ENCODE measurements around the gene TMEM59.

Gene TMEM59

GRCh38 chr1:54070171-54070837 is 17.3 kb upstream of the TMEM59 start:
- DNase-seq (ENCODE audit: low read depth), result peak; percentile 72
- TF ChIP-seq MYC (IDR thresholded peaks at IDR 0.05; ENCODE audit: low read depth, low read length), result no peak
- TF ChIP-seq CTCF (IDR thresholded peaks at IDR 0.05; ENCODE audit: low read depth, low read length), result peak; percentile 63
- no peak overlapping the region for H3K4me3 ChIP-seq (ENCODE audit: low read depth, low read length)

GRCh38 chr1:54069791-54070170 is 16.8 kb upstream of the TMEM59 start:
- TF ChIP-seq MAX (IDR thresholded peaks at IDR 0.05; ENCODE audit: low read depth, low read length), result peak; percentile 24; the same call in 1 of the 2 replicates
- TF ChIP-seq MYC (IDR thresholded peaks at IDR 0.05; ENCODE audit: low read depth, low read length), result 0 out of 2 replicates have a peak, but pooled peaks have one; percentile 7
- TF ChIP-seq CTCF (IDR thresholded peaks at IDR 0.05; ENCODE audit: low read depth, low read length), result no peak
- no peak overlapping the region for H3K4me3 ChIP-seq (ENCODE audit: low read depth, low read length)
- peak; percentile 80 for DNase-seq (ENCODE audit: low read depth)

GRCh38 chr1:54064299-54064698 is 11.3 kb upstream of the TMEM59 start:
- TF ChIP-seq POLR2A (IDR thresholded peaks at IDR 0.05; ENCODE audit: extremely low read depth, insufficient read length) (no peak), MYC (IDR thresholded peaks at IDR 0.05; ENCODE audit: low read depth, low read length) (no peak), CTCF (IDR thresholded peaks at IDR 0.05; ENCODE audit: low read depth, low read length) (no peak), MAX (IDR thresholded peaks at IDR 0.05; ENCODE audit: low read depth, low read length) (no peak)
- no peak for DNase-seq (ENCODE audit: low read depth)
- H3K4me3 ChIP-seq (ENCODE audit: low read depth, low read length), result no peak overlapping the region

- DNase-seq (ENCODE audit: low read depth), result peak; percentile 25
These were observed 1.4 kb upstream of the TMEM59 start for GRCh38 chr1:54054438-54054749.

GRCh38 chr1:54053745-54054437 is 887 bp upstream of the TMEM59 start:
- peak overlapping the region; percentile 90 for H3K4me3 ChIP-seq (ENCODE audit: low read depth, low read length)
- TF ChIP-seq POLR2A (IDR thresholded peaks at IDR 0.05; ENCODE audit: extremely low read depth, insufficient read length) (no peak), MAX (IDR thresholded peaks at IDR 0.05; ENCODE audit: low read depth, low read length) (no peak), CTCF (IDR thresholded peaks at IDR 0.05; ENCODE audit: low read depth, low read length) (no peak), MYC (IDR thresholded peaks at IDR 0.05; ENCODE audit: low read depth, low read length) (no peak)
- DNase-seq (ENCODE audit: low read depth), result peak; percentile 56

More at GRCh38 chr1:54054438-54054749, 1.4 kb upstream of the TMEM59 start:
- peak overlapping the region; percentile 90 for H3K4me3 ChIP-seq (ENCODE audit: low read depth, low read length)
- TF ChIP-seq POLR2A (IDR thresholded peaks at IDR 0.05; ENCODE audit: extremely low read depth, insufficient read length), result no peak
- no peak for TF ChIP-seq MYC (IDR thresholded peaks at IDR 0.05; ENCODE audit: low read depth, low read length)
- TF ChIP-seq CTCF (IDR thresholded peaks at IDR 0.05; ENCODE audit: low read depth, low read length), result no peak
- TF ChIP-seq MAX (IDR thresholded peaks at IDR 0.05; ENCODE audit: low read depth, low read length), result no peak

Measured in NB4 (cell line).